HG03039 (cell line): Measurements from ENCODE around the gene THSD4.
"Not testable (repeated sequence)": the region's sequence is repeated elsewhere in the genome, so short reads cannot be mapped to it uniquely, and the experiment has no call there.

ENCODE experiments used
- ATAC-seq: cut with Tn5 transposase; IDR thresholded peaks from one replicate; pipeline ENCODE4 v1.9.1; 2021; ENCODE audit warnings: mild to moderate bottlenecking, moderate library complexity; ENCODE audit not compliant: unreplicated experiment

THSD4 gene

GRCh38 chr15:71698742-71699141, 583.5 kb downstream of the THSD4 start:
- no peak for ATAC-seq

- no peak for ATAC-seq
Observed at GRCh38 chr15:71699977-71700376, 584.7 kb downstream of the THSD4 start.

GRCh38 chr15:71701808-71702207, 586.5 kb downstream of the THSD4 start:
- no peak for ATAC-seq

- ATAC-seq = no peak
Observed at GRCh38 chr15:71702496-71702895, 587.2 kb downstream of the THSD4 start.

- ATAC-seq = no peak
Observed at GRCh38 chr15:71705151-71705550, 589.9 kb downstream of the THSD4 start.

- ATAC-seq = no peak
Observed at GRCh38 chr15:71706461-71707229, 591.4 kb downstream of the THSD4 start.

GRCh38 chr15:71707230-71708050, 592.2 kb downstream of the THSD4 start:
- ATAC-seq = no peak

- no peak for ATAC-seq
Observed at GRCh38 chr15:71708051-71708429, 592.8 kb downstream of the THSD4 start.

GRCh38 chr15:71708741-71709140, 593.5 kb downstream of the THSD4 start:
- ATAC-seq = no peak

- no peak for ATAC-seq
Observed at GRCh38 chr15:71709808-71710418, 594.6 kb downstream of the THSD4 start.

- no peak for ATAC-seq
Observed at GRCh38 chr15:71712182-71712581, 596.9 kb downstream of the THSD4 start.

GRCh38 chr15:71713191-71713809, 598.0 kb downstream of the THSD4 start:
- no peak for ATAC-seq

- ATAC-seq = no peak
Observed at GRCh38 chr15:71715914-71716313, 600.6 kb downstream of the THSD4 start.

- ATAC-seq = no peak
Observed at GRCh38 chr15:71716990-71717389, 601.7 kb downstream of the THSD4 start.

GRCh38 chr15:71718116-71718910, 603.0 kb downstream of the THSD4 start:
- no peak for ATAC-seq

GRCh38 chr15:71723344-71723743, 608.1 kb downstream of the THSD4 start:
- ATAC-seq = no peak

- not testable (repeated sequence) for ATAC-seq
Observed at GRCh38 chr15:71725207-71725955, 610.1 kb downstream of the THSD4 start.

GRCh38 chr15:71728881-71729280, 613.6 kb downstream of the THSD4 start:
- ATAC-seq = no peak

GRCh38 chr15:71729319-71729718, 614.0 kb downstream of the THSD4 start:
- no peak for ATAC-seq
